ENCODE measurements around the gene OXER1.

OXER1 gene

DNA sequence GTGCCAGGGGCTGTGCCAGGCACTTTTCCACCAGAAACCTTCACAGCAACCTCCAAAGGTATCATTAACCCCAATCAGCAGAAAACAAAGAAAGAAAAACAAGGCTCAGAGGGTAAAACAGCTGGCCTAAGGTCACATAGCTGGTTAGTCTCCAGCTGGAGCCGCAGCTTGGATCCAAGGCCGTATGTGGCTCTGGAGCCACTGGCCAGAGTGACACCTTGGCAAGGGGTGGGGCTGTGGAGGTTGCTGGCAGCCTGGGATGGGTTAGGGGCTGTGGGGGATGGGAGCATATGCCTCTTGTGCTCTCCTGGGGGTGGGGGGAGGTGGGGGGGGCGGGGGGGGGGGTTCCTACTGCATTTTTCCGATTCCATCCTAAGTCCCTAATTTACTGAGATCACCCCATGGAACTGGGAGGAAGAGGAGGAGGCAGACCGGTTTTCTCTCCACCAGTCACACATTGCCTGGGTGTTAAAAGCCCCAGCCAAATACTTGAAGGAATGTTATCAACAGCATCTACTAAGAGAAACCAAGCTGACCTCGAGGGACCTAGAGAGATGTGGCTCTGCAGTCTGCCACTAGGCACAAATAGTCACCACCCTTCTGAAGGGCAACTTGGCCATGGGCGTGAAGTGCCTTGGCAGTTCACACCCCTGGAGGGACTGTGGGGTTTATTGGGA, 20.4 kb upstream of the OXER1 start:
- Histone ChIP-seq H3K27ac (ENCODE audit: low read depth, low read length) (no peak overlapping the region), H3K27me3 (ENCODE audit: control insufficient read depth, low read length) (no peaks in the 10 kb centered on the region), H4K20me1 (ENCODE audit: control insufficient read depth, insufficient read depth, low read depth, low read length) (no peaks in the 10 kb centered on the region), H3K36me3 (ENCODE audit: control insufficient read depth, low read length) (no peaks in the 10 kb centered on the region), H3F3A (ENCODE audit: control insufficient read depth, insufficient read depth) (no peaks in the 10 kb centered on the region), H3K9me3 (ENCODE audit: control insufficient read depth, insufficient read depth, low read length) (no peaks in the 10 kb centered on the region), H3K79me2 (ENCODE audit: control insufficient read depth, low read length) (no peaks in the 10 kb centered on the region), H3K4me3 (ENCODE audit: low read length) (no peak overlapping the region), H3K9me2 (replicated peaks; ENCODE audit: control insufficient read depth, low read length) (no peaks in the 10 kb centered on the region), H3K4me1 (ENCODE audit: control insufficient read depth, low read length) (no peaks in the 10 kb centered on the region), H3K4me2 (ENCODE audit: low read length) (no peak overlapping the region)
- TF ChIP-seq, protein P1, sequence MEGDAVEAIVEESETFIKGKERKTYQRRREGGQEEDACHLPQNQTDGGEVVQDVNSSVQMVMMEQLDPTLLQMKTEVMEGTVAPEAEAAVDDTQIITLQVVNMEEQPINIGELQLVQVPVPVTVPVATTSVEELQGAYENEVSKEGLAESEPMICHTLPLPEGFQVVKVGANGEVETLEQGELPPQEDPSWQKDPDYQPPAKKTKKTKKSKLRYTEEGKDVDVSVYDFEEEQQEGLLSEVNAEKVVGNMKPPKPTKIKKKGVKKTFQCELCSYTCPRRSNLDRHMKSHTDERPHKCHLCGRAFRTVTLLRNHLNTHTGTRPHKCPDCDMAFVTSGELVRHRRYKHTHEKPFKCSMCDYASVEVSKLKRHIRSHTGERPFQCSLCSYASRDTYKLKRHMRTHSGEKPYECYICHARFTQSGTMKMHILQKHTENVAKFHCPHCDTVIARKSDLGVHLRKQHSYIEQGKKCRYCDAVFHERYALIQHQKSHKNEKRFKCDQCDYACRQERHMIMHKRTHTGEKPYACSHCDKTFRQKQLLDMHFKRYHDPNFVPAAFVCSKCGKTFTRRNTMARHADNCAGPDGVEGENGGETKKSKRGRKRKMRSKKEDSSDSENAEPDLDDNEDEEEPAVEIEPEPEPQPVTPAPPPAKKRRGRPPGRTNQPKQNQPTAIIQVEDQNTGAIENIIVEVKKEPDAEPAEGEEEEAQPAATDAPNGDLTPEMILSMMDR (IDR thresholded peaks at IDR 0.05; ENCODE audit: low read depth, low read length, poor library complexity, severe bottlenecking) = no peak
- no peak for TF ChIP-seq EZH2phosphoT487 (IDR thresholded peaks at IDR 0.05; ENCODE audit: borderline replicate concordance, low read length)

GRCh38 chr2:42783511-42783910, 19.6 kb upstream of the OXER1 start:
- no peak overlapping the region for H3K4me2 ChIP-seq (ENCODE audit: low read length)
- H3K9me3 ChIP-seq (ENCODE audit: control insufficient read depth, insufficient read depth, low read length) = peaks cover 3% of the 10 kb centered on the region
- H4K20me1 ChIP-seq (ENCODE audit: control insufficient read depth, insufficient read depth, low read depth, low read length) = no peaks in the 10 kb centered on the region
- H3F3A ChIP-seq (ENCODE audit: control insufficient read depth, insufficient read depth) = no peaks in the 10 kb centered on the region
- no peak overlapping the region for H3K27ac ChIP-seq (ENCODE audit: low read depth, low read length)
- no peaks in the 10 kb centered on the region for H3K27me3 ChIP-seq (ENCODE audit: control insufficient read depth, low read length)
- H3K4me1 ChIP-seq (ENCODE audit: control insufficient read depth, low read length) = no peaks in the 10 kb centered on the region
- no peaks in the 10 kb centered on the region for H3K79me2 ChIP-seq (ENCODE audit: control insufficient read depth, low read length)
- H3K36me3 ChIP-seq (ENCODE audit: control insufficient read depth, low read length) = no peaks in the 10 kb centered on the region
- no peak for TF ChIP-seq EZH2phosphoT487 (IDR thresholded peaks at IDR 0.05; ENCODE audit: borderline replicate concordance, low read length)
- TF ChIP-seq, protein P1 (IDR thresholded peaks at IDR 0.05; ENCODE audit: low read depth, low read length, poor library complexity, severe bottlenecking) = no peak
- no peak overlapping the region for H3K4me3 ChIP-seq (ENCODE audit: low read length)
- no peaks in the 10 kb centered on the region for H3K9me2 ChIP-seq (replicated peaks; ENCODE audit: control insufficient read depth, low read length)

DNA sequence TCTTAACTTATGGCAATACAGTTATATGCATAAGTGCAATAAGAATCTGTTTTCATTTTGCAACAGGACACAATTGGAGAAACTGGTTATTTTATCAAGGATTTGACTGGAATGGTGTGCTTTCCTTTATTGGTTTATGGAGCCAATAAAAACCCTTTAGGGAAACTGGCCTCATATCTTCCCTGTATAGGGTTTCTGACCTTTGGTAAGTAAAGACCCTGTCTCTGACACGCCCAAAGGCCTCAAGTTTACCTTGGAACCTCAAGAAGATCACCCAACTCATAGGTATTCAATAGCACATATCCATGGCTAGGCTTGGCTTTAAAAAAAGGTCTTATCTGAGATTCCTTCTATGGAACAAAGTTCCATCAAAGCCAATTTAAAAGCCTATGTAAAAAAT, 17.2 kb upstream of the OXER1 start:
- no peaks in the 10 kb centered on the region for H4K20me1 ChIP-seq (ENCODE audit: control insufficient read depth, insufficient read depth, low read depth, low read length)
- H3K9me2 ChIP-seq (replicated peaks; ENCODE audit: control insufficient read depth, low read length) = no peaks in the 10 kb centered on the region
- H3K36me3 ChIP-seq (ENCODE audit: control insufficient read depth, low read length) = no peaks in the 10 kb centered on the region
- peaks cover 8% of the 10 kb centered on the region for H3K9me3 ChIP-seq (ENCODE audit: control insufficient read depth, insufficient read depth, low read length)
- H3K4me3 ChIP-seq (ENCODE audit: low read length) = no peak overlapping the region
- H3K27ac ChIP-seq (ENCODE audit: low read depth, low read length) = no peak overlapping the region
- no peaks in the 10 kb centered on the region for H3K79me2 ChIP-seq (ENCODE audit: control insufficient read depth, low read length)
- H3K4me2 ChIP-seq (ENCODE audit: low read length) = no peak overlapping the region
- H3K27me3 ChIP-seq (ENCODE audit: control insufficient read depth, low read length) = no peaks in the 10 kb centered on the region
- TF ChIP-seq EZH2phosphoT487 (IDR thresholded peaks at IDR 0.05; ENCODE audit: borderline replicate concordance, low read length) = no peak
- TF ChIP-seq, protein P1 (IDR thresholded peaks at IDR 0.05; ENCODE audit: low read depth, low read length, poor library complexity, severe bottlenecking) = no peak
- no peaks in the 10 kb centered on the region for H3F3A ChIP-seq (ENCODE audit: control insufficient read depth, insufficient read depth)
- H3K4me1 ChIP-seq (ENCODE audit: control insufficient read depth, low read length) = peaks cover 2% of the 10 kb centered on the region
